HepG2 (cell line): ENCODE measurements around the gene DBNDD2. TPM values are rescaled to one million over a fixed set of nuclear protein-coding genes. Genes with fewer than 3 reads are reported as not detected.

Source experiments
- CREM ChIP-seq, 2 experiments: sonication (generic) in 1 of 2; formaldehyde crosslinking in 1 of 2; IDR thresholded peaks; 2 replicates each; pipeline versions ENCODE4 v1.4.0 to v1.6.1; 2016 to 2020; ENCODE audit warnings: antibody characterized with exemption in 1 of 2, mild to moderate bottlenecking in 1 of 2, missing genetic modification reagents in 1 of 2
- CSRNP1 ChIP-seq: sonication (generic); formaldehyde crosslinking; IDR thresholded peaks from 2 replicates; pipeline ENCODE4 v1.8.1; 2023; ENCODE audit warnings: mild to moderate bottlenecking, missing genetic modification reagents
- KDM5B ChIP-seq: sonication (generic); formaldehyde crosslinking; IDR thresholded peaks from 2 replicates; pipeline ENCODE4 v1.4.0; 2020; ENCODE audit warnings: missing genetic modification reagents, mild to moderate bottlenecking, borderline replicate concordance
- KLF13 ChIP-seq: sonication (generic); formaldehyde crosslinking; IDR thresholded peaks from 2 replicates; pipeline ENCODE4 v1.4.0; 2020; ENCODE audit warnings: mild to moderate bottlenecking, missing genetic modification reagents
- MAFG ChIP-seq: sonication (generic); formaldehyde crosslinking; IDR thresholded peaks from 2 replicates; pipeline ENCODE4 v1.5.1; 2020; ENCODE audit warnings: mild to moderate bottlenecking, missing genetic modification reagents
- NFE2 ChIP-seq: sonication (generic); formaldehyde crosslinking; IDR thresholded peaks from 2 replicates; pipeline ENCODE4 v1.4.0; 2020; ENCODE audit warnings: missing genetic modification reagents
- POLR2AphosphoS5 ChIP-seq: IDR thresholded peaks from 2 replicates; pipeline ENCODE4 v1.6.1; 2012; ENCODE audit warnings: low read depth, low read length
- RAD21 ChIP-seq: fragments of 450-650 bp; formaldehyde crosslinking; IDR thresholded peaks from 2 replicates; pipeline ENCODE4 v1.5.0; 2020; ENCODE audit warnings: mild to moderate bottlenecking
- SALL1 ChIP-seq: sonication (generic); formaldehyde crosslinking; IDR thresholded peaks from 2 replicates; pipeline ENCODE4 v1.8.0; 2022; ENCODE audit warnings: mild to moderate bottlenecking, missing genetic modification reagents
- SP1 ChIP-seq, 2 experiments: fragments of 450-650 bp in 1 of 2; sonication (generic) in 1 of 2; formaldehyde crosslinking in 1 of 2; IDR thresholded peaks; 2 replicates each; pipeline versions ENCODE4 v1.4.0 to v1.6.1; 2016 to 2020; ENCODE audit warnings: missing genetic modification reagents in 1 of 2
- ZFAT ChIP-seq: sonication (generic); formaldehyde crosslinking; conservative IDR thresholded peaks from 2 replicates; pipeline ENCODE4 v1.8.1; 2023; ENCODE audit warnings: missing genetic modification reagents, inconsistent platforms
- ZNF264 ChIP-seq: sonication (generic); formaldehyde crosslinking; IDR thresholded peaks from 2 replicates; pipeline ENCODE4 v1.4.0; 2020; ENCODE audit warnings: missing genetic modification reagents
- ZNF782 ChIP-seq: sonication (generic); formaldehyde crosslinking; IDR thresholded peaks from 2 replicates; pipeline ENCODE4 v1.4.0; 2020; ENCODE audit warnings: missing genetic modification reagents, mild to moderate bottlenecking, borderline replicate concordance
- ZNF790 ChIP-seq: sonication (generic); formaldehyde crosslinking; IDR thresholded peaks from 2 replicates; pipeline ENCODE4 v1.8.0; 2022; ENCODE audit warnings: missing genetic modification reagents, mild to moderate bottlenecking, borderline replicate concordance
- ZSCAN31 ChIP-seq: sonication (generic); formaldehyde crosslinking; IDR thresholded peaks from 2 replicates; pipeline ENCODE4 v1.5.0; 2020; ENCODE audit warnings: low read depth, mild to moderate bottlenecking, missing genetic modification reagents
- polyA plus RNA-seq, 8 experiments: library from polyadenylated mRNA; depleted of rRNA in 3 of 8; stranded (reverse) in 7 of 8; unstranded in 1 of 8; fragments of >200 nt; fragmentation: Illumina TruSeq in 4 of 8; extraction: Trizol in 4 of 8; gene quantifications; 2 replicates each; pipeline versions ENCODE4 v1.2.1 to v1.2.3, GENCODE V29; 2011 to 2016; ENCODE audit warnings: low read depth in 4 of 8, missing spikeins in 1 of 8, mixed read lengths in 1 of 8; ENCODE audit not compliant: insufficient read depth in 1 of 8
- total RNA-seq, 5 experiments: library from RNA; depleted of rRNA; stranded (reverse); fragments of >200 nt; fragmentation: Illumina TruSeq; extraction: Trizol; gene quantifications; 2 replicates each; pipeline ENCODE4 v1.2.3, GENCODE V29; 2016; ENCODE audit warnings: low read depth in 1 of 5
- TF ChIP-seq, protein P1 (sequence below): sonication (generic); formaldehyde crosslinking; IDR thresholded peaks from 2 replicates; pipeline ENCODE4 v1.4.0; 2020; ENCODE audit warnings: missing genetic modification reagents, borderline replicate concordance
- TF ChIP-seq, protein P2 (sequence below): sonication (generic); formaldehyde crosslinking; IDR thresholded peaks from 2 replicates; pipeline ENCODE4 v1.4.0; 2020; ENCODE audit warnings: mild to moderate bottlenecking, missing genetic modification reagents
- TF ChIP-seq, protein P3 (sequence below): sonication (generic); formaldehyde crosslinking; IDR thresholded peaks from 2 replicates; pipeline ENCODE4 v1.4.0; 2020; ENCODE audit warnings: mild to moderate bottlenecking, missing genetic modification reagents, borderline replicate concordance

Gene DBNDD2
- total and polyA plus RNA-seq, 2 of the 13 experiments (the other 11 are each of a cell fraction or from before 2014, with no cell fraction given), result 16.7 to 47.6 TPM

GRCh38 chr20:45373353-45374100 is 34.6 kb upstream of the DBNDD2 start (continued):
- TF ChIP-seq, protein P1, sequence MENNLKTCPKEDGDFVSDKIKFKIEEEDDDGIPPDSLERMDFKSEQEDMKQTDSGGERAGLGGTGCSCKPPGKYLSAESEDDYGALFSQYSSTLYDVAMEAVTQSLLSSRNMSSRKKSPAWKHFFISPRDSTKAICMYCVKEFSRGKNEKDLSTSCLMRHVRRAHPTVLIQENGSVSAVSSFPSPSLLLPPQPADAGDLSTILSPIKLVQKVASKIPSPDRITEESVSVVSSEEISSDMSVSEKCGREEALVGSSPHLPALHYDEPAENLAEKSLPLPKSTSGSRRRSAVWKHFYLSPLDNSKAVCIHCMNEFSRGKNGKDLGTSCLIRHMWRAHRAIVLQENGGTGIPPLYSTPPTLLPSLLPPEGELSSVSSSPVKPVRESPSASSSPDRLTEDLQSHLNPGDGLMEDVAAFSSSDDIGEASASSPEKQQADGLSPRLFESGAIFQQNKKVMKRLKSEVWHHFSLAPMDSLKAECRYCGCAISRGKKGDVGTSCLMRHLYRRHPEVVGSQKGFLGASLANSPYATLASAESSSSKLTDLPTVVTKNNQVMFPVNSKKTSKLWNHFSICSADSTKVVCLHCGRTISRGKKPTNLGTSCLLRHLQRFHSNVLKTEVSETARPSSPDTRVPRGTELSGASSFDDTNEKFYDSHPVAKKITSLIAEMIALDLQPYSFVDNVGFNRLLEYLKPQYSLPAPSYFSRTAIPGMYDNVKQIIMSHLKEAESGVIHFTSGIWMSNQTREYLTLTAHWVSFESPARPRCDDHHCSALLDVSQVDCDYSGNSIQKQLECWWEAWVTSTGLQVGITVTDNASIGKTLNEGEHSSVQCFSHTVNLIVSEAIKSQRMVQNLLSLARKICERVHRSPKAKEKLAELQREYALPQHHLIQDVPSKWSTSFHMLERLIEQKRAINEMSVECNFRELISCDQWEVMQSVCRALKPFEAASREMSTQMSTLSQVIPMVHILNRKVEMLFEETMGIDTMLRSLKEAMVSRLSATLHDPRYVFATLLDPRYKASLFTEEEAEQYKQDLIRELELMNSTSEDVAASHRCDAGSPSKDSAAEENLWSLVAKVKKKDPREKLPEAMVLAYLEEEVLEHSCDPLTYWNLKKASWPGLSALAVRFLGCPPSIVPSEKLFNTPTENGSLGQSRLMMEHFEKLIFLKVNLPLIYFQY (CRISPR knock-in tag), result no peak; the same call in 1 of the 2 replicates
- TF ChIP-seq ZSCAN31, result 0 out of 2 replicates have a peak, but pooled peaks have one; percentile 36
- TF ChIP-seq, protein P2, sequence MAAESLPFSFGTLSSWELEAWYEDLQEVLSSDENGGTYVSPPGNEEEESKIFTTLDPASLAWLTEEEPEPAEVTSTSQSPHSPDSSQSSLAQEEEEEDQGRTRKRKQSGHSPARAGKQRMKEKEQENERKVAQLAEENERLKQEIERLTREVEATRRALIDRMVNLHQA, result no peak
- TF ChIP-seq ZNF790 (CRISPR knock-in tag), result no peak
- TF ChIP-seq CREM (IDR thresholded peaks at IDR 0.05), result no peak
- TF ChIP-seq CREM (CRISPR knock-in tag; IDR thresholded peaks at IDR 0.05), result no peak
- TF ChIP-seq ZNF264 (CRISPR knock-in tag), result no peak
- TF ChIP-seq RAD21 (CRISPR knock-in tag), result peak; percentile 92
- no peak for TF ChIP-seq ZNF782 (CRISPR knock-in tag)
- TF ChIP-seq CSRNP1 (CRISPR knock-in tag), result no peak
- TF ChIP-seq MAFG, result no peak
- no peak for TF ChIP-seq ZFAT
- TF ChIP-seq KDM5B (CRISPR knock-in tag), result peak; percentile 69; the same call in 1 of the 2 replicates
- TF ChIP-seq NFE2 (CRISPR knock-in tag), result no peak
- TF ChIP-seq POLR2AphosphoS5, result no peak
- no peak for TF ChIP-seq KLF13 (CRISPR knock-in tag)
- TF ChIP-seq, protein P3, sequence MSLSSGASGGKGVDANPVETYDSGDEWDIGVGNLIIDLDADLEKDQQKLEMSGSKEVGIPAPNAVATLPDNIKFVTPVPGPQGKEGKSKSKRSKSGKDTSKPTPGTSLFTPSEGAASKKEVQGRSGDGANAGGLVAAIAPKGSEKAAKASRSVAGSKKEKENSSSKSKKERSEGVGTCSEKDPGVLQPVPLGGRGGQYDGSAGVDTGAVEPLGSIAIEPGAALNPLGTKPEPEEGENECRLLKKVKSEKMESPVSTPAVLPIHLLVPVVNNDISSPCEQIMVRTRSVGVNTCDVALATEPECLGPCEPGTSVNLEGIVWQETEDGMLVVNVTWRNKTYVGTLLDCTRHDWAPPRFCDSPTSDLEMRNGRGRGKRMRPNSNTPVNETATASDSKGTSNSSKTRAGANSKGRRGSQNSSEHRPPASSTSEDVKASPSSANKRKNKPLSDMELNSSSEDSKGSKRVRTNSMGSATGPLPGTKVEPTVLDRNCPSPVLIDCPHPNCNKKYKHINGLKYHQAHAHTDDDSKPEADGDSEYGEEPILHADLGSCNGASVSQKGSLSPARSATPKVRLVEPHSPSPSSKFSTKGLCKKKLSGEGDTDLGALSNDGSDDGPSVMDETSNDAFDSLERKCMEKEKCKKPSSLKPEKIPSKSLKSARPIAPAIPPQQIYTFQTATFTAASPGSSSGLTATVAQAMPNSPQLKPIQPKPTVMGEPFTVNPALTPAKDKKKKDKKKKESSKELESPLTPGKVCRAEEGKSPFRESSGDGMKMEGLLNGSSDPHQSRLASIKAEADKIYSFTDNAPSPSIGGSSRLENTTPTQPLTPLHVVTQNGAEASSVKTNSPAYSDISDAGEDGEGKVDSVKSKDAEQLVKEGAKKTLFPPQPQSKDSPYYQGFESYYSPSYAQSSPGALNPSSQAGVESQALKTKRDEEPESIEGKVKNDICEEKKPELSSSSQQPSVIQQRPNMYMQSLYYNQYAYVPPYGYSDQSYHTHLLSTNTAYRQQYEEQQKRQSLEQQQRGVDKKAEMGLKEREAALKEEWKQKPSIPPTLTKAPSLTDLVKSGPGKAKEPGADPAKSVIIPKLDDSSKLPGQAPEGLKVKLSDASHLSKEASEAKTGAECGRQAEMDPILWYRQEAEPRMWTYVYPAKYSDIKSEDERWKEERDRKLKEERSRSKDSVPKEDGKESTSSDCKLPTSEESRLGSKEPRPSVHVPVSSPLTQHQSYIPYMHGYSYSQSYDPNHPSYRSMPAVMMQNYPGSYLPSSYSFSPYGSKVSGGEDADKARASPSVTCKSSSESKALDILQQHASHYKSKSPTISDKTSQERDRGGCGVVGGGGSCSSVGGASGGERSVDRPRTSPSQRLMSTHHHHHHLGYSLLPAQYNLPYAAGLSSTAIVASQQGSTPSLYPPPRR, result no peak
- TF ChIP-seq SP1 (IDR thresholded peaks at IDR 0.05), result no peak
- peak; percentile 41; the same call in 1 of the 2 replicates for TF ChIP-seq SP1 (CRISPR knock-in tag; IDR thresholded peaks at IDR 0.05)
- TF ChIP-seq SALL1, result peak; percentile 58
